Suprapubic skin (tissue), 4 donors: ENCODE results near the gene PCYOX1L.

Source experiments
- CTCF ChIP-seq, 2 donors: fragments of 200-600 bp in 1 of 2; fragments of 450-650 bp in 1 of 2; sonication (generic) in 1 of 2; IDR thresholded peaks; one replicate each; pipeline ENCODE4 v1.5.1; 2016 to 2019; ENCODE audit warnings: antibody characterized with exemption in 2 of 2, mild to moderate bottlenecking in 1 of 2, moderate library complexity in 1 of 2
- POLR2A ChIP-seq, 2 donors: fragments of 450-650 bp; IDR thresholded peaks; one replicate each; pipeline ENCODE4 v1.6.1; 2017; ENCODE audit warnings: antibody characterized with exemption in 2 of 2, mild to moderate bottlenecking in 2 of 2, moderate library complexity in 2 of 2
- POLR2AphosphoS5 ChIP-seq, 3 donors: sonication (generic); formaldehyde crosslinking; IDR thresholded peaks; one replicate each; pipeline ENCODE4 v1.6.1; 2017; ENCODE audit warnings: antibody characterized with exemption in 3 of 3

GRCh38 chr5:149406203-149406978 is 48.5 kb downstream of the PCYOX1L start:
- TF ChIP-seq CTCF (IDR thresholded peaks at IDR 0.05) (no peak), POLR2A (IDR thresholded peaks at IDR 0.05) (peak in 1 of 2 donors; percentile 17), POLR2AphosphoS5 (IDR thresholded peaks at IDR 0.05) (no peak)
